ENCODE data around the gene SLC9A5.

DNA sequence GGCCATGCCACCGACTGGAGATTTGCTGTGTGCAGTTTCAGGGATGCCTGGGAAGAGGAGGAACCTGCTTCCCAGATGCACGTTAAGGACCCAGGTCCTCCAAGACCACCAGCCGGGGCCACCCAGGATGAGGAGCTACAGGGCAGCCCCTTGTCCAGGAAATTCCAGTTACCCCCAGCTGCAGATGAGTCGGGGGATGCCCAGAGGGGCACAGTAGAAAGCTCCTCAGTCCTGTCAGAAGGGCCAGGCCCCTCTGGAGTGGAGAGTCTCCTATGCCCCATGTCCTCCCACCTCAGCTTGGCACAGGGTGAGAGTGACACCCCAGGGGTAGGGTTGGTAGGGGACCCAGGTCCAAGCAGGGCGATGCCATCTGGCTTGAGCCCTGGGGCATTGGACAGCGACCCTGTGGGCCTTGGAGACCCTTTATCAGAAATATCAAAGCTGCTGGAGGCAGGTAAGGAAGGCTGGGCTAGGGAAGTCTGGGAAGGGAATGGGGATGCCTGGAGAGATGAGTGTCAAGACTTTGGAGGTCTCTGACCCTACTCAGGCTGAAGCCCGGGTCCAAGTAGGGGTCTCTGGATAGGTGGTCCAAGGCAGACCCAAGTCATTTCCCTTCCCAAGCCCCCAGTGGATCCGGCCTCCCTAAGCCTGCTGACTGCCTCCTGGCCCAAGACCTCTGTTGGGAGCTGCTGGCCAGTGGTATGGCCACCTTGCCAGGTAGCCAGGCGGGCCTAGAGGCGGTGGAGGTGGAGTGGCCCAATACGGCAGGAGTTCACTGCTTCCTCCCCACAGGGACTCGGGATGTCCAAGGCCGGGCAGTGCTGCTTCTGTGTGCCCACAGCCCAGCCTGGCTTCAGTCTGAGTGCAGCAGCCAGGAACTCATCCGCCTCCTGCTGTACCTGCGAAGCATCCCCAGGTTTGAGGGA lies 31.6 kb downstream of the SLC9A5 start:
- TF ChIP-seq POLR2A (IDR thresholded peaks at IDR 0.05) (no peak), CTCF (IDR thresholded peaks at IDR 0.05) (no peak)

All from testis (tissue), 2 donors.